Neural crest cell (in vitro differentiated cells): Measurements from ENCODE around the gene DHX35. TPM values are rescaled to one million over a fixed set of nuclear protein-coding genes. Genes with fewer than 3 reads are reported as not detected.

Source experiments
- DNase-seq: peaks from one replicate; pipeline ENCODE4 v3.0.0; 2021; ENCODE audit warnings: low read depth, mixed read lengths, low spot score
- H3K27ac Mint-ChIP-seq: one replicate; pipeline ENCODE4 v1.8.0; 2021; ENCODE audit warnings: mild to moderate bottlenecking, mixed read lengths; ENCODE audit not compliant: unreplicated experiment
- H3K27me3 Mint-ChIP-seq: 2 replicates; pipeline ENCODE4 v1.8.0; 2021; ENCODE audit warnings: low read depth, mild to moderate bottlenecking, mixed read lengths
- H3K36me3 Mint-ChIP-seq: 2 replicates; pipeline ENCODE4 v1.8.0; 2021; ENCODE audit warnings: low read depth, mild to moderate bottlenecking, mixed read lengths
- H3K4me1 Mint-ChIP-seq: 2 replicates; pipeline ENCODE4 v1.8.0; 2021; ENCODE audit warnings: mixed read lengths
- H3K4me3 Mint-ChIP-seq: one replicate; pipeline ENCODE4 v1.8.0; 2021; ENCODE audit warnings: mild to moderate bottlenecking, mixed read lengths
- H3K9me3 Mint-ChIP-seq: 2 replicates; pipeline ENCODE4 v1.8.0; 2021; ENCODE audit warnings: mixed read lengths
- CTCF ChIP-seq: fragments of 200-600 bp; sonication (generic); conservative IDR thresholded peaks from 2 replicates; pipeline ENCODE4 v1.5.0; 2021; ENCODE audit warnings: antibody characterized with exemption, mild to moderate bottlenecking
- long read RNA-seq: library from polyadenylated mRNA; unstranded; transcript quantifications from one replicate; pipeline ENCODE4 v2.0.0, GENCODE V29; 2020
- total RNA-seq: library from RNA; stranded (reverse); gene quantifications from 2 replicates; pipeline ENCODE4 v1.2.1, GENCODE V29; 2021

DHX35 gene
- 20.7 and 22.8 TPM in 2 replicates for total RNA-seq
- long read RNA-seq, transcript DHX35-201 (22 exons, 3,325 nt), result major isoform, 11 of 40 reads
- long read RNA-seq, partial matches to known transcripts, result 18 of 40 reads
- long read RNA-seq, other reads (novel, unspliced or antisense), result 9 of 40 reads

- peaks cover 5% of the 10 kb centered on the region for H3K36me3 Mint-ChIP-seq
- no peaks in the 10 kb centered on the region for H3K9me3 Mint-ChIP-seq
- H3K4me3 Mint-ChIP-seq, result peak within 1 kb of the TSS; percentile 92
- peak within 1 kb of the TSS; percentile 99 for H3K27ac Mint-ChIP-seq
- H3K4me1 Mint-ChIP-seq, result peaks cover 33% of the 10 kb centered on the region
- peak; percentile 95 for DNase-seq
- TF ChIP-seq CTCF, result peak; percentile 38
- no peaks in the 10 kb centered on the region for H3K27me3 Mint-ChIP-seq
These were observed at the start of gene DHX35 for GRCh38 chr20:38962044-38962927. DHX35 (plus strand) TSS chr20:38962344; CDS start chr20:38962368, 24 bp downstream.

GRCh38 chr20:38915355-38915754, 46.8 kb upstream of the DHX35 start:
- DNase-seq, result no peak
- H3K27ac Mint-ChIP-seq, result no peak overlapping the region
- TF ChIP-seq CTCF, result no peak
- no peaks in the 10 kb centered on the region for H3K4me1 Mint-ChIP-seq
- H3K36me3 Mint-ChIP-seq, result no peaks in the 10 kb centered on the region
- H3K27me3 Mint-ChIP-seq, result peaks cover 3% of the 10 kb centered on the region
- H3K4me3 Mint-ChIP-seq, result no peak overlapping the region
- no peaks in the 10 kb centered on the region for H3K9me3 Mint-ChIP-seq

GRCh38 chr20:38917657-38918056, 44.5 kb upstream of the DHX35 start:
- no peak for TF ChIP-seq CTCF
- no peak for DNase-seq
- no peak overlapping the region for H3K27ac Mint-ChIP-seq

GRCh38 chr20:38918172-38918571, 44.0 kb upstream of the DHX35 start:
- H3K4me3 Mint-ChIP-seq, result no peak overlapping the region

More at GRCh38 chr20:38917657-38918056, 44.5 kb upstream of the DHX35 start:
- Mint-ChIP-seq H3K36me3 (no peaks in the 10 kb centered on the region), H3K4me3 (no peak overlapping the region), H3K9me3 (no peaks in the 10 kb centered on the region), H3K4me1 (no peaks in the 10 kb centered on the region), H3K27me3 (peaks cover 7% of the 10 kb centered on the region)

GRCh38 chr20:38919683-38920082, 42.5 kb upstream of the DHX35 start:
- Mint-ChIP-seq H3K9me3 (no peaks in the 10 kb centered on the region), H3K4me3 (no peak overlapping the region), H3K27me3 (peaks cover 7% of the 10 kb centered on the region), H3K36me3 (no peaks in the 10 kb centered on the region), H3K27ac (no peak overlapping the region), H3K4me1 (no peaks in the 10 kb centered on the region)
- no peak for TF ChIP-seq CTCF
- DNase-seq, result no peak

More at GRCh38 chr20:38918172-38918571, 44.0 kb upstream of the DHX35 start:
- TF ChIP-seq CTCF, result no peak
- no peaks in the 10 kb centered on the region for H3K36me3 Mint-ChIP-seq
- no peak overlapping the region for H3K27ac Mint-ChIP-seq
- H3K9me3 Mint-ChIP-seq, result no peaks in the 10 kb centered on the region
- no peaks in the 10 kb centered on the region for H3K4me1 Mint-ChIP-seq
- H3K27me3 Mint-ChIP-seq, result peaks cover 7% of the 10 kb centered on the region
- DNase-seq, result no peak
